Activated effector memory CD4-positive, alpha-beta T cell treated with anti-CD3 and anti-CD28 coated beads, Interleukin-2, amount 50 U/mL, for 16 hours (primary cell): ENCODE data around the gene LUC7L.
"Not testable (repeated sequence)": the region's sequence is repeated elsewhere in the genome, so short reads cannot be mapped to it uniquely, and the experiment has no call there.

Experiments
- DNase-seq: peaks from one replicate; pipeline ENCODE4 v3.0.0-alpha.2; 2020

Gene LUC7L

DNA sequence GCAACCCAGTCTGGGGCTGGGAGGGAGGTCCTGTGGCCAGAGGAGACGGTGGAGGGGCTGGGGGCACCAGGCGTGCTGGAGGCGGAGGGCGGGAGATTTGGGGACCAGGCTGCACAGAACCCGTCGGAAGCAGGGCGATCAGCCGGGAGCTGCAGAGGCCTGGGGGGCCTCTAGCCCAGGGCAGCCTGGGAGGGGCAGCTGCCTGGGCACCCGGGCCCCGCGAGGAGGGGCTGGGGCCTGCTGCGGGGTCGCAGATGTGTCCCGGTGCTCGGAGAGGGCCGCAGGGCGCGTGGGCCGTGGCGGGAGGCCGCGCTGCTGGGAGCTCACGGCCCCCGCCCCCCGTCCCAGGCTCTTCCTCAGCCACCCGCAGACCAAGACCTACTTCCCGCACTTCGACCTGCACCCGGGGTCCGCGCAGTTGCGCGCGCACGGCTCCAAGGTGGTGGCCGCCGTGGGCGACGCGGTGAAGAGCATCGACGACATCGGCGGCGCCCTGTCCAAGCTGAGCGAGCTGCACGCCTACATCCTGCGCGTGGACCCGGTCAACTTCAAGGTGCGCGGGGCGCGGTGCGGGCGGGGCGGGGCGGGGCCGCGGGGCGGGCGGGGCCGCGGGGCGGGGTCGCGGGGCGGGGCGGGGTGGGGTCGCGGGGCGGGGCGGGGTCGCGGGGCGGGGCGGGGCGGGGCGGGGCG, 65.0 kb downstream of the LUC7L start:
- DNase-seq: not testable (repeated sequence)

DNA sequence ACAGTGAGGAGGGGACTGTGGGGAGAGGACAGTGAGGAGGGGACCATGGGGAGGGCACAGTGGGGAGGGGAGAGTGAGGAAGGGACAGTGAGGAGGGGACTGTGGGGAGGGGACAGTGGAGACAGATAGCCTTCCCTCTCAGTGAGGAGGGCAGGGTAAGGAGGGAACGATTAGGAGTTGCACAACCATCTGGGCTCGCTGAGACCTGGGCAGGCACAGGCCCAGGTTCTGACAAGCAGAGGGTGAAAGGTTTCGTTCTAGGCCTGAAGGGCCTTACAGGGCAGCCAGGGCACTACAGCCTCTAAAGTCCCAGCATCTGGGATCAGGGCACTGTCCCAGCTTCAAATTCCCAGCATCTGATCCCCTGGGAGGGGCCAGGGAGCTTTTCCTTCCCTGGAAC, 65.6 kb downstream of the LUC7L start:
- DNase-seq: not testable (repeated sequence)

DNA sequence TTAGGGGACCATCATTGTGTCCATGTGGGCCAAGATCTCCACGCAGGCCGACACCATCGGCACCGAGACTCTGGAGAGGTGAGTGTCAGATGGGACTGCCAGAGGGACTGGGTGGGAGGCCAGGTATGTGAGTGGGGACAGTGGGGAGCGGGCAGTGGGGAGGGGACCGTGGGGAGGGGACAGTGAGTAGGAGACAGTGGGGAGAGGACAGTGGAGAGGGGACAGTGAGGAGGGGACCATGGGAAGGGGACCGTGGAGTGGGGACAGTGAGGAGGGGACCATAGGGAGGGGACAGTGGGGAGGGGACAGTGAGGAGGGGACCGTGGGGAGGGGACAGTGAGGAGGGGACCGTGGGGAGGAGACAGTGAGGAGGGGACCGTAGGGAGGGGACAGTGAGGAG, 66.1 kb downstream of the LUC7L start:
- not testable (repeated sequence) for DNase-seq

DNA sequence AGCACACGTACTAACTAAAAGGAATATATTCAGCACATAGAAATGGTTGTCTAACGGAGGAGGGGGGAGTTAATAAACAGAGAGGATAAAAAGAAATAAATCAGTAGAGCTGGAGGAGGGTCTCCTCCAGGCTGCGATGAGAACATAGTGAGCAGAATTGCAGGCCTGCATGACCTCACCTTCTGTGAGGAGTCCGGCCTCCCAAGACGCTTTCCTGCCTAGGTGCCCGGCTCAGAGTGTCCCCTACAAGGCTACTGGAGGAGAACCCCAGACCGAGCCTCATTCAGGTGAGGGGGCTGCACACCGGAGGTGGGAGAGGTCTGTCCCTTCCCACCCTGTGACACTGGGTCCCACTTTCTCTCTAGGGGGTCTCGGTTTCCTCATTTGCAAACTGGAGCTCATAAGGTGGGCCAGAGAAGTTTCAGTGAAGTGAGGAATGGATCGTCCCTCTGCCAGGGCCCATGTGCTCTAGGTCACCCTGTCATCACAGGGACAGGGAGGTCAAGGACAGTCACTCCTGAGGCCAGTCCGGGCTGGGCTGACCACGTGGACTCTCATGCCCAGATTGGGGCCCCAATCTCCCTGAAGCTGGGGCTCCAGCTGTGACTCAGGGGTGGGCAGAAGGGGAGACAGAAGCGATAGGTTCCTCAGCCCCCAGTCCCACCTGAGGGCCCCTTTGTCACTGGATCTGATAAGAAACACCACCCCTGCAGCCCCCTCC, 66.8 kb downstream of the LUC7L start:
- DNase-seq: no peak

DNA sequence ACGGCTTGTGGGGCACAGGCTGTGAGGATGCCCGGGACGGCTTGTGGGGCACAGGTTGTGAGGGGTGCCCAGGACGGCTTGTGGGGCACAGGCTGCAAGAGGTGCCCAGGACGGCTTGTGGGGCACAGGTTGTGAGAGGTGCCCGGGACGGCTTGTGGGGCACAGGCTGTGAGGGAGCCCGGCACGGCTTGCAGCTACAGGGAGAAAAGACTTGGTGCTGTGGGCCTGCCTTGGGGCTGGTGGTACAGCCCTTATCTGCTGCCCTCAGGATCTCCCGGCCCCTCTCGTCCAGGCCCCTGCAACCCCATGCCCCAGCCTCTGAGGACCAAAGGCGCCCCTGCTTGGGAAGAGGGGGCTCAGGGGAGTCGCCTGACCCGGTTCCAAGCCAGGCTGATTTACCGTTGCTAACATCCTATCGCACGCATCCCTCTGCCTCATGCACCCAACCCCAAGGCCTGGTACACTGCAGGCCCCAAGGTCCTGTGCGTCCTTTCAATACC, 68.5 kb downstream of the LUC7L start:
- no peak for DNase-seq

GRCh38 chr16:160242-160641, 69.0 kb downstream of the LUC7L start:
- DNase-seq: not testable (repeated sequence)

GRCh38 chr16:159136-159849, 70.0 kb downstream of the LUC7L start:
- DNase-seq: no peak

DNA sequence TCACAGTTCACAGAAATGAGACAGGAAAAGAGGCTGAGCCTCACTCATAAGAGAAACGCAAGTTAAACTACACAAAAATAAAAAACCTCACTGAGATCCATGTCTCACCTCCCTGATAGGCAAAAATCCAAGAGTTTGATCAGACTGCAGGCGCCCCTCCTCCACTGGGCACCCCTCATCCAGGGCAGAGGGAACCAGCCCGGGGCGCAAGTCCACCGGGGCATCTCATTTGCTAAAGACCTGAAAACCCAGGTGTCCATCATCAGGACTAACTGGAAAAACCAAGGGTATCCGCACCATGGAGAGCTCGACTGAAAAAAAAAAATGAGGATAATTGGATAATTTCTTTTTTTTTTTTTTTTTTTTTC, 74.2 kb downstream of the LUC7L start:
- DNase-seq: no peak

DNA sequence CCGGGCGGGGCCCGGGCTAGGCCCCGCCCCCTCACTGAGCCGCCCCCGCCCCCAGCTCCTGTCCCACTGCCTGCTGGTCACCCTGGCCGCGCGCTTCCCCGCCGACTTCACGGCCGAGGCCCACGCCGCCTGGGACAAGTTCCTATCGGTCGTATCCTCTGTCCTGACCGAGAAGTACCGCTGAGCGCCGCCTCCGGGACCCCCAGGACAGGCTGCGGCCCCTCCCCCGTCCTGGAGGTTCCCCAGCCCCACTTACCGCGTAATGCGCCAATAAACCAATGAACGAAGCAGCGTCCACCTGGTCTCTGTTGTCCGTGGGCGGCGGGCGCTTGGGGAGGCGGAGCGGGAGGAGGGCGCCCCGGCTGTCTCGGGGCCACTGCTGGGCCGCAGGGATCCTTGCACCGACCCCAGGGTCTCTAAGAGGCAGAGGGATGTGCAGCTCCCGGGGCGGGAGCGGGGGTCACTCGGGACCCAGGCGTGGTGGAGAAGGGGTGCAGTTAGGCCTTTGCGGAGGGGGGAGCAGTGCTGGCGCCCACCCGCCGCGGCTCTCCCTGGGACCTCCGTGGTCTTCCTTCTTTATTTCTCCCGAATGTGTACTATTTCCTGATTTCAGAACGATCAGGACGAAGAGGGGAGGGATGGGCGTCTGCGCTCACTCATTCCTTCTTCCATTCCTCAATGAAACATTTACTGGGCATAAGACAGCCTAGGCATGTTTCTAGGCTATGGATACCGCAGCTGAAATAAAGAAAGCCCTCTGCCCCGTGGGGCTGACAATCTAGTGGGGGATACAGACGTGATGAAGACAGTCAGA, 74.8 kb downstream of the LUC7L start:
- DNase-seq: no peak

DNA sequence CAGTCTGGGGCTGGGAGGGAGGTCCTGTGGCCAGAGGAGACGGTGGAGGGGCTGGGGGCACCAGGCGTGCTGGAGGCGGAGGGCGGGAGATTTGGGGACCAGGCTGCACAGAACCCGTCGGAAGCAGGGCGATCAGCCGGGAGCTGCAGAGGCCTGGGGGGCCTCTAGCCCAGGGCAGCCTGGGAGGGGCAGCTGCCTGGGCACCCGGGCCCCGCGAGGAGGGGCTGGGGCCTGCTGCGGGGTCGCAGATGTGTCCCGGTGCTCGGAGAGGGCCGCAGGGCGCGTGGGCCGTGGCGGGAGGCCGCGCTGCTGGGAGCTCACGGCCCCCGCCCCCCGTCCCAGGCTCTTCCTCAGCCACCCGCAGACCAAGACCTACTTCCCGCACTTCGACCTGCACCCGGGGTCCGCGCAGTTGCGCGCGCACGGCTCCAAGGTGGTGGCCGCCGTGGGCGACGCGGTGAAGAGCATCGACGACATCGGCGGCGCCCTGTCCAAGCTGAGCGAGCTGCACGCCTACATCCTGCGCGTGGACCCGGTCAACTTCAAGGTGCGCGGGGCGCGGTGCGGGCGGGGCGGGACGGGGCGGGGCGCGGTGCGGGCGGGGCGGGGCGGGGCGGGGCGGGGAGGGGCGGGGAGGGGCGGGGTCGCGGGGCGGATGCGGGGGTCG, 75.6 kb downstream of the LUC7L start:
- not testable (repeated sequence) for DNase-seq

DNA sequence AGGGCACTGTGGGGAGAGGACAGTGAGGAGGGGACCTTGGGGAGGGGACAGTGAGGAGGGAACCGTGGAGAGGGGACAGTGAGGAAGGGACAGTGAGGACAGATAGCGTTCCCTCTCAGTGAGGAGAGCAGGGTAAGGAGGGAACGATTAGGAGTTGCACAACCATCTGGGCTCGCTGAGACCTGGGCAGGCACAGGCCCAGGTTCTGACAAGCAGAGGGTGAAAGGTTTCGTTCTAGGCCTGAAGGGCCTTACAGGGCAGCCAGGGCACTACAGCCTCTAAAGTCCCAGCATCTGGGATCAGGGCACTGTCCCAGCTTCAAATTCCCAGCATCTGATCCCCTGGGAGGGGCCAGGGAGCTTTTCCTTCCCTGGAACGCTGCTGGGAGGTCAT, 76.1 kb downstream of the LUC7L start:
- not testable (repeated sequence) for DNase-seq

GRCh38 chr16:152141-153128, 76.8 kb downstream of the LUC7L start, which contains the start of gene HBZ:
HBZ (plus strand) TSS chr16:152644; CDS start chr16:152910, 266 bp downstream.
- DNase-seq: no peak

- DNase-seq: no peak
Observed at GRCh38 chr16:149024-149660, 80.1 kb downstream of the LUC7L start.

DNA sequence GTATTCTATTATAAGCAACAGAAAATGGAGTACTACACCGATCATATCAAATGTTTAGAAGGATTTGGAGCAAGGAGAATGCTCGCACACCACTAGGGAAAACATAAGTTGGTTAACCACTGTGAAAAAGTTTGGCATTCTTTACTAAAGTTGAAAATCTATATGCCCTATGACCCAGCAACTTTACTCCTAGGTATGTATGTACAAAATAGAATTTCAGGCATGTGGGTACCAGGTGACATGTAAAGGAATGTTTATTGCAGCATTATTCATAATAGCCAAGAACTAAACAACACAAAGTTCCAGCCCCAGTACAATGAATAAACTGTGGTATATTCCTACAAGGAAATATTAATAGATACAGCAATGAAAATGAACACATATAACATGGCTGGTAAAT, 82.6 kb downstream of the LUC7L start:
- DNase-seq: no peak

GRCh38 chr16:144797-145252, 84.4 kb downstream of the LUC7L start:
- DNase-seq: no peak

DNA sequence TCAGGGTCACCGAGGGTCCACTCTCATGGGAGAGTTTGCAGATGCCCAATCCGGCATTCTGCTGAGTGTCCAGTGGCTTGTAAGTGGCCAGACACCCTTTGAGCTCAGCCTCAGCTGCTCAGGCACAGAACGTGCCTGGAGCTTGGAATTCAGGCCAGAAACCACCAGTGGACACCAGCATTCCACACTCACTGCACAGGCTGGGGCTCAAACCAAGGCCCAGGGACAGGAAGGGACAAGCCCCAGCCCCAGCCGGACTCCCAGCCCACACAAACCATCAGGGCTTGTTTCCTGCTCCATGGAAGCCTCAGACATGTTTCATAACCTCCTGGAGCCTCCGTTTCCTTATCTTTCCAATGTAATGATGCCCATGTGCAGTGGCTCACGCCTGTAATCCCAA, 85.8 kb downstream of the LUC7L start:
- no peak for DNase-seq

DNA sequence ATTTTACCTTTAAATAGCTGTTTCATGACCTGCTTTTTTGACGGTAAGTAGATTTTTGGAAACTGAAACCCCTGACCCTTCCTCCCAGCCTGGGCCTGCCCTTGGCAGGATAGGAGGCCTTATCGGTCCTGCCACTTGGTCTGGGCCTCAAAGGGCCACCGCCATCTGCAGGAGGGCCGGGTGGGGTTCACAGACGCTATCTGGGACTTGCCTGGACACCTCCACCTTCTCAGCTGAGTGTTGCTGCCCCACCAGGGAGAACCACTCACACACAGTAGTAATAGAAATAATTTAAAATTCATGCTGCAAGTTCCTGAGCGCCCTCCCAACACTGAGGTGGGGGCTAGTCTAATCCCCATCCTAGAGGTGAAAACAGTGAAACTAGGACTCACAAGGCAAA, 86.2 kb downstream of the LUC7L start:
- DNase-seq: no peak

- DNase-seq: no peak
Observed at GRCh38 chr16:142405-142967, 86.8 kb downstream of the LUC7L start.

- DNase-seq: no peak
Observed at GRCh38 chr16:140175-140857, 88.9 kb downstream of the LUC7L start.
